Skeletal muscle satellite cell (primary cell): Measurements from ENCODE around the gene MCCC1.

Experiments used
- H3K27me3 ChIP-seq: 2 replicates; pipeline ENCODE4 v1.7.0; 2013; ENCODE audit warnings: low read length; ENCODE audit not compliant: control insufficient read depth, insufficient read depth
- H3K36me3 ChIP-seq: 2 replicates; pipeline ENCODE4 v1.7.0; 2013; ENCODE audit warnings: mild to moderate bottlenecking, control low read depth, low read length; ENCODE audit not compliant: insufficient read depth
- H3K4me1 ChIP-seq: 2 replicates; pipeline ENCODE4 v1.7.0; 2013; ENCODE audit warnings: low read length; ENCODE audit not compliant: control insufficient read depth, insufficient read depth
- H3K4me2 ChIP-seq: 2 replicates; pipeline ENCODE4 v1.7.0; 2013; ENCODE audit warnings: mild to moderate bottlenecking, low read length
- H3K4me3 ChIP-seq: 2 replicates; pipeline ENCODE4 v1.7.0; 2013; ENCODE audit warnings: low read length
- H3K9ac ChIP-seq: 2 replicates; pipeline ENCODE4 v1.7.0; 2013; ENCODE audit warnings: mild to moderate bottlenecking, low read depth, low read length, moderate library complexity
- H3K9me3 ChIP-seq: replicated peaks from 2 replicates; pipeline ENCODE4 v1.7.0; 2013; ENCODE audit warnings: mild to moderate bottlenecking, control low read depth, low read length

Gene MCCC1

DNA sequence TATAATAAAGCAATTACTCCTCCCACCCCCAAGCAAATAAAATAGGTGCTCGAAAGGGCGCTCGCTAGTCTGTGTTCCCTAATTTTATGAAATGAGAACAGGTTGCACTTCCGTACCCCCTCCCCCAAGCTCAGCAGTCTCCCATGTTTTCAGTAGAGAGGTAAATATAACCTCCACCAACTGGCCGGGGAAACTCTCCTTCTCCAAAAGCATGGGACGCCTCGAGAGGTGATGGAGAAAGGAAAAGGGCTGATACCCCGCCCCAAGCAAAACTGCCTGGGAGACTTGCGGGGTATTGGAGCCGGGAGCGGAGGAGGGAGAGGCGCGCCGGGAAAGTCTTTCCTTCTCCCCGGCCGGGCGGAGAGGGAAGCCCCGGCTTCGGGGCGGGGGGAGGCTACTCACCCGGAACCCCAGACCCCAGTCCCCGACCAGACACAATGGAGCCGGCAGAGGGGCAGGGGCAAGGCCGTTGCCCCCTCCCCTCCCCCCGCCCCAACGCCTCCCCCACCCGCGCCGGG, 119.6 kb downstream of the MCCC1 start:
- Histone ChIP-seq H3K36me3 (no peaks in the 10 kb centered on the region), H3K27me3 (no peaks in the 10 kb centered on the region), H3K9ac (peak overlapping the region; percentile 83), H3K4me2 (peak overlapping the region; percentile 89), H3K4me3 (peak overlapping the region; percentile 80), H3K4me1 (peaks cover 9% of the 10 kb centered on the region), H3K9me3 (no peaks in the 10 kb centered on the region)

DNA sequence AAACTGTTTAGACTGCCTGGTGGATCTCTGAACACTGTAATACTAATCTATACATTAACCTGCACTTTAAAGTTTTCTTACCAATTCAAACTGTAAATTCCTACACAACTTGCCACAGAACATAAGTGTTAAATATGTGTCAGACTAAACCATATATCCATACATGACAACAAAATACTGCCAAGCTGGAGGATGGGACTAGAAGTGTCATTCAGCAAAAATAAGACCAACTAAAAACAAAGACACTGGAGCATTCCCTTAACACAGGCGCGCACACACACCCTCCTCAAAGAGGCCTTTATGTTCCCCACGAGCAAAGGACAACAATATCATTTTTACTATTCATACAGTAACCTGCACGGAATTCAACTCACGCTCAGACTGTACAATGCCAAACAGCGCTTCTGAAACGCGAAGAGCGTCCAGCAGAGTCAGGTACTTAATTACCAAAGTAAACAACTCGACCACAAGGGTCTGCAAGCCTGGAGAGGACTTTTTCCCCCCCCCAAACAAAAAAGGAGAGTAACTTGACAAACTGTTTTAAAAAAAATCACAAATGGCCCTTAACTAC, 120.1 kb downstream of the MCCC1 start:
- peak overlapping the region; percentile 83 for H3K9ac ChIP-seq
- H3K4me3 ChIP-seq: peak overlapping the region; percentile 80
- peaks cover 9% of the 10 kb centered on the region for H3K4me1 ChIP-seq
- no peaks in the 10 kb centered on the region for H3K9me3 ChIP-seq
- no peaks in the 10 kb centered on the region for H3K36me3 ChIP-seq
- peak overlapping the region; percentile 89 for H3K4me2 ChIP-seq
- no peaks in the 10 kb centered on the region for H3K27me3 ChIP-seq

GRCh38 chr3:182978387-182978786, 120.9 kb downstream of the MCCC1 start:
- H3K4me3 ChIP-seq: peak overlapping the region; percentile 80
- H3K4me1 ChIP-seq: peaks cover 9% of the 10 kb centered on the region
- no peaks in the 10 kb centered on the region for H3K27me3 ChIP-seq
- peak overlapping the region; percentile 83 for H3K9ac ChIP-seq
- H3K9me3 ChIP-seq: no peaks in the 10 kb centered on the region
- H3K36me3 ChIP-seq: no peaks in the 10 kb centered on the region
- peak overlapping the region; percentile 89 for H3K4me2 ChIP-seq

DNA sequence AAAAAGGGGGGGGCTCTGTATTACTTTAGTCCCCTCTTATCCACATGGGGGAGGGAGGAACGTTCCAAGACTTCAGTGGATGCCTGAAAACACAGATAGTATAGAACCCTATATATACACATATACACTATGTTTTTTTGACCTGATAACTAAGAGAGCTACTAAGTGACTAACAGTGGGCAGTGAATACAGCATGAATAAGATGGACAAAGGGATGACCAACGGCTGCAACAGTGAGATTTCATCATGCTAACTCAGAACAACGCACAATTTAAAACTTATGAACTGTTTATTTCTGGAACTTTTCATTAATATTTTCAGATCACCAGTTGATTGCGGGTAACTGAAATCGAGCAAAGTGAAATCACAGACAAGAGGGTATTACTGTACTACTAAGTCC, 126.2 kb downstream of the MCCC1 start:
- no peaks in the 10 kb centered on the region for H3K27me3 ChIP-seq
- no peaks in the 10 kb centered on the region for H3K9me3 ChIP-seq

GRCh38 chr3:182972387-182972786, 126.9 kb downstream of the MCCC1 start:
- Histone ChIP-seq H3K36me3 (no peaks in the 10 kb centered on the region), H3K4me1 (peaks cover 14% of the 10 kb centered on the region), H3K27me3 (no peaks in the 10 kb centered on the region), H3K9ac (no peak overlapping the region), H3K4me2 (no peak overlapping the region), H3K4me3 (no peak overlapping the region), H3K9me3 (no peaks in the 10 kb centered on the region)

More for the DNA sequence above, 126.2 kb downstream of the MCCC1 start:
- Histone ChIP-seq H3K9ac (no peak overlapping the region), H3K4me3 (no peak overlapping the region), H3K36me3 (no peaks in the 10 kb centered on the region), H3K4me2 (no peak overlapping the region), H3K4me1 (peaks cover 12% of the 10 kb centered on the region)

DNA sequence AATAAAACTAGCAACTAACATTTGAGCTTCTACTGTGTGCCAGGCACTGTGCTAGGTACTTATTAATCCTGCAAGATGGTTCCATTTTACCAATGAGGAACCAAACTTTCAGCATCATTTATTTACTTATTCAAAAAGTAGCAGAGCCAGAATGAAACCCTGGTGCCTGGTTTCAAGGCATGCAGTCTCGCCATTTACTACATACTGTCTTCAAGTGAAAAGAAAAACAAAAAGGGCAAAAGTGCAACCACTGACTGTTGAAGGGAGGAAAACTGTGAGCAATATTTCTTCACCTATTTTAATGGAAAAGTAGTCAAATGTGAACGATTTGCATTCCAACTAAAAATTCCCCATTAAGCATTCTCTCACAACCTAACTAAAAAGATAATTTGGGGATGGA, 127.7 kb downstream of the MCCC1 start:
- Histone ChIP-seq H3K9ac (no peak overlapping the region), H3K9me3 (no peaks in the 10 kb centered on the region), H3K4me3 (no peak overlapping the region), H3K4me2 (no peak overlapping the region), H3K36me3 (no peaks in the 10 kb centered on the region), H3K4me1 (peaks cover 17% of the 10 kb centered on the region), H3K27me3 (no peaks in the 10 kb centered on the region)

- Histone ChIP-seq H3K4me1 (peaks cover 17% of the 10 kb centered on the region), H3K36me3 (no peaks in the 10 kb centered on the region), H3K9ac (no peak overlapping the region), H3K4me2 (no peak overlapping the region), H3K9me3 (no peaks in the 10 kb centered on the region), H3K27me3 (no peaks in the 10 kb centered on the region), H3K4me3 (no peak overlapping the region)
Measured at GRCh38 chr3:182970811-182971418, 128.4 kb downstream of the MCCC1 start.

DNA sequence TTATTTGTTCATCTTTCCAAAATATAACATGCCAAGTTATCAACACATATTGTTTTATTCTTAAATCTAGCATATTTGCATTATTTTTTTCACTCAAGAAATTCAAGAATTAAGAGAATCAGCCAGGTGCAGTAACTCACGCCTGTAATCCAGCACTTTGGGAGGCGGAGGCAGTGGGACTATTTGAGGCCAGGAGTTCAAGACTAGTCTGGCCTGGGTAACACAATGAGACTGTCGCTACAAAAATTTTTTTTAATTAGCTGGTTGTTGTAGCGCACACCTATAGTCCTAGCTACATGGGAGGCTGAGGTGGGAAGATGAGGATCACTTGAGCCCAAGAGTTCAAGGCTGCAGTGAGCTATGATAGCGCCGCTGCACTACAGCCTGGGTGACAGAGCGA, 129.4 kb downstream of the MCCC1 start:
- no peak overlapping the region for H3K4me3 ChIP-seq
- H3K9me3 ChIP-seq: no peaks in the 10 kb centered on the region
- peak overlapping the region; percentile 28 for H3K9ac ChIP-seq
- peak overlapping the region; percentile 13 for H3K4me2 ChIP-seq
- peaks cover 17% of the 10 kb centered on the region for H3K4me1 ChIP-seq
- no peaks in the 10 kb centered on the region for H3K27me3 ChIP-seq
- no peaks in the 10 kb centered on the region for H3K36me3 ChIP-seq

- H3K27me3 ChIP-seq: no peaks in the 10 kb centered on the region
- H3K4me3 ChIP-seq: no peak overlapping the region
- peak overlapping the region; percentile 28 for H3K9ac ChIP-seq
- peak overlapping the region; percentile 32 for H3K4me2 ChIP-seq
- H3K4me1 ChIP-seq: peaks cover 17% of the 10 kb centered on the region
- no peaks in the 10 kb centered on the region for H3K36me3 ChIP-seq
- H3K9me3 ChIP-seq: no peaks in the 10 kb centered on the region
Measured at GRCh38 chr3:182969277-182969676, 130.0 kb downstream of the MCCC1 start.

- Histone ChIP-seq H3K9ac (no peak overlapping the region), H3K4me1 (peaks cover 17% of the 10 kb centered on the region)
Measured at GRCh38 chr3:182967218-182968204, 131.8 kb downstream of the MCCC1 start.

GRCh38 chr3:182965861-182966366, 133.4 kb downstream of the MCCC1 start:
- Histone ChIP-seq H3K9ac (no peak overlapping the region), H3K36me3 (no peaks in the 10 kb centered on the region), H3K9me3 (no peaks in the 10 kb centered on the region), H3K4me3 (no peak overlapping the region), H3K4me2 (no peak overlapping the region), H3K27me3 (no peaks in the 10 kb centered on the region), H3K4me1 (peaks cover 17% of the 10 kb centered on the region)

More at GRCh38 chr3:182967218-182968204, 131.8 kb downstream of the MCCC1 start:
- Histone ChIP-seq H3K4me2 (no peak overlapping the region), H3K36me3 (no peaks in the 10 kb centered on the region), H3K27me3 (no peaks in the 10 kb centered on the region), H3K9me3 (no peaks in the 10 kb centered on the region), H3K4me3 (no peak overlapping the region)
